NT2/D1 (cell line): ENCODE results near the gene LPP.

Source experiments
- SUZ12 ChIP-seq: IDR thresholded peaks from 2 replicates; pipeline ENCODE4 v1.6.1; 2011; ENCODE audit not compliant: insufficient read length, insufficient read depth; ENCODE audit errors: extremely low read depth
- YY1 ChIP-seq: IDR thresholded peaks from 2 replicates; pipeline ENCODE4 v1.6.1; 2011; ENCODE audit not compliant: insufficient read length, insufficient read depth
- ZNF274 ChIP-seq: IDR thresholded peaks from 2 replicates; pipeline ENCODE4 v1.6.1; 2011; ENCODE audit warnings: mild to moderate bottlenecking, low read depth, low read length

DNA sequence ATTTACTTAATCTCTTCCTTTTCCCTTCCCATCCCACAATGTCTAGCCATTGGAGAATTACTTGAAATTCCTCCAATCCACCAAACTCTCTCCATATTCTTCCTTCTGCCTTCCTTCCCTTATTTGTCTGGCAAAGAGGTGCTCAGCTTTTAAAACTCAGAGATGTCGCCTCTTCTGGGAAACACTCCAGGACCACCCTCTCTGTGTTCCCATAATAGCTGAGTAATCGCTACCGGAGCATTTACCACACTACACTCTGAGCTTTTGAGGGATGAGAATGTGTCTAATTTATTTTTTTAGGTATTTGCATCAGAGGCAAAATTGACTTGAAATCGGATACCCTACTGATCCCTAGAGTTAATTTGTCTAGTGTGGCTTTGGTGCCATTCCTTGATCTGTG is 772.2 kb downstream of the LPP start:
- TF ChIP-seq YY1 (no peak), ZNF274 (no peak), SUZ12 (no peak)
